NCI-H187 (cell line): ENCODE data around the gene CSNK1A1.
"Not testable (repeated sequence)": the region's sequence is repeated elsewhere in the genome, so short reads cannot be mapped to it uniquely, and the experiment has no call there.

Source experiments
- DNase-seq, 2 experiments: peaks; one replicate each; lab custom pipeline; 2025; lab: John Stamatoyannopoulos, UW

Gene CSNK1A1

DNA sequence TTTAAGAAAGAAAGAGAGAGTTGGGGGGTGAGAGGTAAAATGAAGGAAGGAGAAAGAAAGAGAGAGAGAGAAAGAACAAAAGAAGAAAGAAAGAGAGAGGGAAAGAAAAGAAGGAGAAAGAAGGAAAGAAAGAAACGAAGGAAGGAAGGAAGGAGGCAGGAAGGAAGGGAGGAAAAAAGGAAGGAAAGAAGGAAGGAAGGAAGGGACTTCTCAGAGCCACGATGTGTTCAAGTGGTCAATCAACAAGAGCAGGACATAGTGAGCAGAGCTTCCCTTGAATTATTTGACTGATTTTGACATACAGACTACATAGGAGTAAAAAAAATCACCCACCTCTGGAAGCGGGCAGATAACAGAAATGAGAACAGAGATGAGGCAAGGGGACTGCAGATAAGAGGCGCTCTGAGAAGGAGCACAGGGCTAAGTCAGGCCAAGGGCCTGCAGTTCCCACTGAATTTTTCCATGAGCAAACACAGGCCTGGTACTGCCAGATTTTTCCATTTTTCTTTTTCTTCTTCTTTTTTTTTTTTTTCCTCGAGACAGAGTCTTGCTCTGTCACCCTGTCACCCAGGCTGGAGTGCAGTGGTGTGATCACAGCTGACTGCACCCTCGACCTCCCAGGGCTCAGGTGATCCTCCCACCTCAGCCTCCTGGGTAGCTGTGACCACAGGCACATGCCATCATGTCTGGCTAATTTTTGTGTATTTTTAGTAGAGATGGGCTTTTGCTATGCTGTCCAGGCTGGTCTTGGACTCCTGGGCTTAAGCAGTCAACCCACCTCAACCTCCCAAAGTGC lies 94.4 kb downstream of the CSNK1A1 start:
- no peak for DNase-seq

DNA sequence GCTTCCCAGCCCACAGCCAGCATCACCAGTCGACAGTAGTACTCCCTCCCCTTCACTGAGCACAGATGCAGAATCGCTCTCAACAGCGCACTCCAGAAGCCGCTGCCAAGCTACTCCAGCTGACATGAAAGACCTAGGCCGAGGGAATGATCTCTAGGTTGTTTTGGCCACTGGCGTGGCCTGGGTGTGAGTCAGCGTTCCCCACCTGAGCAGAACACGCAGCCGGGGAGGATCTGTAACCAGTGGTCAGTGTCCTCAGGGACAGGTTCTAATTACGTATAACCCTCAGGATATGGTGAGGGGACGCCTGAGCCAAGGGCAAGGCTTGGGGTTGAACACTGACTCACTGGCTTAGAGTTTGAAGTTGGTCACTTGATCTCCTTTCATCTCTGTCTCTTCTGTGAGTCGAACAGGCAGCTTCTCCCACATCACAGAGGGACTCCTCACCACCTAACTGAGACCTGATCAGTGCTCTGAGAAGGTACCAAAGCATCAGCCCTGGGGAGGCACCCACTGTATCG lies 95.3 kb downstream of the CSNK1A1 start:
- DNase-seq, result no peak

DNA sequence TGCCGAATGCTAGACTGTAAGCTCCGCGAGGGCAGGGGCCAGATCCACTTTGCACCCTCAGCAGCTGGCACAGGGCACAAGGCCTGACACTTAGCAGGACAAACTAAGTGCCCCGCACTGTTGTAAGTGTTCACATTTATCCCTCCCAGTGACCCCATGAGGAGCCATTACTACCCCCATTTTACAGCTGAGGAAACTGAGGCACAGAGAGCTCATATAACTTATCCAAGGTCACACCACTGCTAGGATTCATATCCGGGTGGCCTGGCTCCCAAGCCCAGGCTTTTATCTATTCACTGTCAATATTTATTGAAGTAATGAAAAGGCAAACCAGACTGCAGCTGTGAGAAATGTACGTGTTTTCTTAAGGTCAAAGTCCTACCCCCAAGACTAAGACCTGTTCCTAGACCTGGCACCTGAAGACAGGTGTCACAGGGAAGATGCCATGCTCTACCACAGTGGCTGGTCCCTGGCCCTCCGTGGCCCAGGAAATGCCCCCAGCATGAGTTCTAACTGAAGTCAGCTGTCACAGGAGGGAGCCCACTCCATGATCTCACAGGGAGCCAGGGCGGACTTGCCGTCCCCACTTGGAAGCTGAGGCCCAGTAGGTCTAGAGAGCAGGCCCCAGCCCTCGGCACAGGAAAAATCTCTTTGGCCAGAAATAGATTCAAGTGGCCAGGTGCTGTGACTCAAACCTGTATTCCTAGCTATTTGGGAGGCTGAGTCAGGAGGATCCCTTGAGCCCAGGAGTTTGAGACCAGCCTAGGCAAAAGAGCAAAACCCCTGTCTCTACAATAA lies 97.4 kb downstream of the CSNK1A1 start:
- DNase-seq, result no peak

DNA sequence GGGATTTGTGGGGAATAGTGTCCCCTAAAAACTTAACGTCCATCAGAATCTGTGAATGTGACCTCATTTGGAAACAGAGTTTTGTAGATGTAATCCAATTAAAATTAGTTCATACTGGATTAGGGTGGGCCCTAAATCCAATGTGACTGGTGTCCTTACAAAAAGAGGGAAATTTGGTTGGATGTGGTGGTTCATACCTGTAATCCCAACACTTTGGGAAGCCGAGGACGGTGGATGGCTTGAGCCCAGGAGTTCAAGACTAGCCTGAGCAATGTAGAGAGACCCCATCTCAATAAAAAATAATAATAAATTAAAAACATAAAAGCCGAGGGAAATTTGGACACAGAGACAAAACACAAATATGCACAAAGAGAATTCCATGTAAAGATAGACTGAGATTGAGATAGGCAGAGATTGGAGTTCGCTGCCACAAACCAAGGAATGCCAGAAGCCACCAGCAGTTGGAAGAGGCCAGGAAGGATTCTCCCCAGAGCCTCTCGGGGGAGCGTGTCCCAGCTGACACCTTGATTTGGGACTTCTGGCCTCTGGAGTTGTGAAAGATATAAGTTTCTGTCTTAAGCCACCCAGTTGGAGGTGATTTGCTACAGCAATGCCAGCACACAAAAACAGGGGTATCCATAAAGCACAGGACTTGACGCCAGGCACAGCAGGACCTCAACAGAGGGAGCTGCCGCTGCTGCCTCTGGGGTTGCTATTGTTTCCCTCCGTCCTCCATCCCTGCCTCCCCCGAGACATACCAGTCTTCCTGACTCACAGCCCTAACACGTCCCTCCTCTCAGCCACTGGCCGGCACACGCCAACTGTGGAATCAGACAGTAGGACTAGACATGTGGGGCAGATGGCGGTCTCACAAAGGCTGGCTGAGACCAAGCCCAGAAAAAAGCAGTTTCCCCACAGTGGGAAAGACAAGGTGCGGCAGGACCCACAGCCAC lies 98.3 kb downstream of the CSNK1A1 start:
- DNase-seq, result no peak

DNA sequence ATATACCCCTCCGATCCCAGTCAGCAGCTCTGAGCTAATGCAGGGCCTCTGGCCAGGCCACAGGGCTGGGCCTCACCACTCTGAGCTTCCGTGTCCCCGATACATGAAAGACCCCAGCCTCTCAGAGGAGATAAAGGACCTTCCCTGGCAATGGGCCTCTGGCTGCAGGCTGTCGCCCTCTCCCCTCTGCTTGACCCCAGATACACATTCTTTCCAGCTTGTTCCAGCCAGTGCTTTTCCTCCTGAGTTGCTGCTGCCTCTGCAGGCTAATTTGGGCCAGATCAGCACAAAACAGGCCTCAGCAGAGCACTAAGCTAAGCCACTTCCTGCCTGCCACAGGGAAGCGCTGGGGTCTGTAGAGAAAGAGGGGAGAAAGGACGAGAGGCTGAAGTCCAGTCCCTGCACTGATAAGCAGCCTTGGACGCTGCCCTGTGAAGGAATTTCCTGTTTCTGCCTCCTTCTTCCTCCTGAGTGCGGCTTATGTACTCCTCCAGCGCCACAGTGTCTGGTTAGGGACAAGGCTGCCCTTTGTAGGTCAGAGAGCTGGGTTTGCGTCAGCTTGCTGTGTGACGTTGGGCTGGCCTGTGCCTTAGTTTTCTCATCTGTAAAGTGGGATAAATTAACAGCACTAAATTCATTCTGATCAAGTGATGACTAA lies 99.1 kb downstream of the CSNK1A1 start:
- no peak for DNase-seq

DNA sequence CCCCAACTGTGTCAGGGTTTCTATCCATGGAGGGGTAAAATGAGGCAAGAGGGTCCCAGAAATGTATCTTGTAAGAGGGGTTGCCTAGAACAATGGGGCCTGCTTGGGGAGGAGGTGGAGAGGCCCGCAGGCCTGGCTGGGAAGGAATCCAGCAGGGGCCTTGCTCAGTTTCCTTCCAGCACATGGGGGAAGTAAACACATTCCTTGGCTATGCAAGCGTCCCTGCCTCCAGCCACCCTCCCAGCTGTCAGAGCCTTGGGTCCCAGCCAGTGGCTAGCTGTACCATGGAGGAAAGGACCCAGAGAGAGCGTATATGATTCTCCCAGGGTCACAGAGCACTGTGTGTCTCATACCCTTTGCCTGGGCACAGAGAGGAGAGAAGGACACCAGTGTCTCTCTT lies 101.0 kb downstream of the CSNK1A1 start:
- no peak for DNase-seq

DNA sequence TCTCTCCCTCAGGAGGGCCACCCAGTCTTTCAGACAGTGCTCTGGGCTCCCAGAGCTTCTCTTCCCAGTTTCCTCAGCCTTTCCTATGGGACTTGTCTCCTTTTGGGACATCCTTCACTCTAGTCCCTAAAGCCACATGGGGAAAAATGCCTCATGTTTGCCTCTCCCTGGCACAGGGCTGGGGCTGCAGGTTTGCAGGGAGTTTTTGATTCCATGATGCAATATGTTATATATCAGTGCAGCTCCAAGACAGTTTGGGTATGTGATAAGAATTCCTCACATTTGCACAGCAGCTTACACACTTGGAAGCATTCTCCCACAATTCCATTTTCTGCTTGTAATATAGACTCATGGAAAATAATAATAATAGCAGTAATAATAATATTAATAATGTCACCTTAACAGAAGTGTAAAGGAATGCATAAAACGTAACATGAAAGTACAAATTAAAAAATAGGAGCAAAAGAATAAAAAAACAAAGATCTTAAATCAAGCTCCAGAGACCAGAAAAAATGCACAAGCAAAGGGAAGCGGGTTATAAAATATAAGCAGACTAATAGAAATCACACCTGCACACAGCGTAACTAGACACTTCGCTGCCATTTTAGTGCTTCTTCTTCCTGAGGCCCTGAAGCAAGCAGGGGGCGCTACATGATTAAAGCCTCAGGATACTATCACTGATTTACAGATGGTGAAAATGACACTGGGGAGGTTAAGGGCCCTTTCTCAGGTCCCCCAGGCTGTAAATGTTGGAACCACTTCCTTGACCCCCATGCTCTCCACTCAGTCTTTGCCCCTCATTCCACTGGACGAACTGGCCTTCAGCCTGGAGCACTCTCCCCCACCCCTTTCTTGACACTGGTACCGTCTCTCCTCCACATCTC lies 102.2 kb downstream of the CSNK1A1 start:
- no peak for DNase-seq

DNA sequence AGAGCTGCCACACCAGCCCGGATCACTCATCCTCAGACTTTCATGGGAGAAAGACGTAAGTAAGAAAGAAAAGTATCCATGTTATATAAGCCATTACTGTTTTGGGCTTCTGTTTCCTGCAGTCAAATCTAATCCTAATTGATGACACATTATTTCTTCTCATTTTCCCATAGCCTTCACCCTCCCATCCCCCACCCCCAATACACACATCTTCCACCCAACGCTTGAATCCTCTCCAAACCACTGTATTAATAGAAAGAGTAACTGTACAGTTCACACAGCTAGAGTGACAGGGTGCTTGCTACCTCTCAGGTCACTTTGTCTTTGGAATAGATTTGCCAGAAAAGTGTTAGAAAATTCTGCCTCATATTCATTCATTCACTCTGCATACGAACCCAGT lies 102.8 kb downstream of the CSNK1A1 start:
- no peak for DNase-seq

DNA sequence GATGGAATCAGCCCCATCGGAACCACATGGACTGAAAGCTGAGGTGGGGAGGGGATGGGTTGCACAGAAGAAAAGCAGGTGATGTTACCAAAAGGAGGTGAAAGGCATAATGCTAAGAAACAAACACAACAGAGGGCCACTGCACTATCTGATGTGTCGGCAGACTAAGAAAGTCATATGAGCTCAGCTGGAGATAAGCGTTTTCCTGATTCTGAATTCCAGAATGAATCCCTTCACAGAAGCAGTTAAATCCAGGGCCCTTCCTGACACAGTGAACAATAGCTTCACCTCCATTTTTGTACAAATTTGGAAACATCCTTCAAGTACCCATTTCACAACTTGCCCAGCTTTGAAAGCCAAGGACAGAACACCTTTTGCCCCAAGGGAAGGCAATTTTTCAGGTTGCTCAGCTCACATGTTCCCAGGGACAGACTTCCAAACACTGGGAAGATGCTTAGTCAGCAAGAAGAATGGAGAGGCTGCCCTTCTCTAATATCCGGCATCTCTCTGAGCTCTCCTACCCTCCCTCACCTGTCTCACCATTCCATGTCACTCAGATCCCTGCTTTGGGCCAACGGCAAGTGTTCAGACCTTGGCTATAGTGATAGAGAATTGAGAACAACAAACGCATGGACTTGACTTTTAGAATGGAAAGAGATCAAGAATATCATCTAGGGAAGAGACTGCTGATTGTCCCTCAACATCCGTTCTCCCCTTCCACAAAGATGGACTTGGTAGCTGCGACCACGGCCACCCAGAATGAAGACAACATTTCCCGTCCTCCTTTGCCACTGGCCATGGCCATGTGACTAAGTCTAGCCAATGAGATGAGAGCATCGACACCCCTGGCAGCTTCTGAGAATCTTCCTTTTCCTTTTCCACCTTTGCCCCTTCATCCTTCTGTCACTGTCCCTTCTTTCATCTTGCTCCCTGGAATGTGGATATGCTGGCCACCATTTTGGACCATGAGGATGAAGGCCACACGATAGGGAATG lies 103.6 kb downstream of the CSNK1A1 start:
- no peak for DNase-seq

DNA sequence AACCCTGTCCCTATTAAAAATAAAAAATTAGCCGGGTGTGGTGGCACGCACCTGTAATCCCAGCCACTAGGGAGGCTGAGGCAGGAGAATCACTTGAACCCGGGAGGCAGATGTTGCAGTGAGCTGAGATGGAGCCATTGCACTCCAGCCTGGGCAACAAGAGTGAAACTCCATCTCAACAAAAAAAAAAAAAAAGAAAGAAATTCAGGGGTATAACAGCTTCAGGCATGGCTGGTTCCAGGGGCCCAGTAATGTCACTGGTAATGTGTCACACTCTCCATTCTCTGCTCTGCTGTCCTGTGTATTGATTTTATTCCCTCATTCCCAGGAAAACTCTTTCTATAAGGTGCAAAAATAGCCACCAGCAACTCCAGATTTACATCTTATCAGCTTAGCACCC lies 104.4 kb downstream of the CSNK1A1 start:
- DNase-seq, result not testable (repeated sequence)

DNA sequence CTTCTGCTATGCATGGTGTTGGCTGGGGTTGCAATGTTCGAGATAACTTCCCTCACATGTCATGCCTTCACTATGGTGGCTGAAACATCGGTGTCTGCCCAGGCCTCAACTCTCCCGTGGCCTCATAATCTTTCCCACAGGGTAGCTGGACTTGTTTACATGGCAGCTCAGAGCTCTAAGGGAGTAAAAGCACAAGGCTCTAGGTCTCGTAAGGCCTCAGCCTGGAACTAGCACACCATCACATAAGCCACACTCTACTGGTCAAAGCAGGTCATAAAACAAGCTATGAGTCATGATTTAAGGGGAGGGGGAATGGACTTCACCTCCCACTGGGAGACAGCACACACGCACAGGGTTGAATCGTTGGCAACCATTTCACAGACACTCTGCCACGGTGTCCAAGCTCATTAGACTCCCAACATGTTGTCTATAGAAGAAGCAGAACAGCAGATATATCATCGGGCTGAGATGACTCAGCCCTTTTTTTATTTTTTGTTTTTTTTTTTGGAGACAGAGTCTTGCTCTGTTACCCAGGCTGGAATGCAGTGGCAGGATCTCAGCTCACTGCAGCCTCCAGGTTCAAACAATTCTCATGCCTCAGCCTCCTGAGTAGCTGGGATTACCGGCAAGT lies 105.4 kb downstream of the CSNK1A1 start:
- DNase-seq, result no peak

DNA sequence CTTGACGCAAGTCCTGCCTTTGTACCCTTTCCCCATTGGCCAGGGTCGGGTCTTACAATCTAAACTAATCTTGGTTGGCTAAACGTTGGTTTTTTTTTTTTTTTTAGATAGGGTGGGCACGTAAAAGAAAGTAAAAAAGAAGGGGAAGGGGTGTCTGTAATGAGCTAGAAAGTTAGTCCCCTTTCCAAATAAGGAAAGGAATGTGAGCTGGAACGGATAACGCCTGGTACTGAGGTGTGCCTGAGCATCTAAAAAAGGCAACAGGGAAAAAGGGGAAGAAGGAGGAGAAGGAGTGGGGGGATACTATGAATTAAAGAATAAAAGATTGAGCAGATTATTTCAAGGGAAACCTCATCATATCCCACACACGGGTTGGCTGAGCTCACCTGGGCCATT lies 105.9 kb downstream of the CSNK1A1 start:
- no peak for DNase-seq

DNA sequence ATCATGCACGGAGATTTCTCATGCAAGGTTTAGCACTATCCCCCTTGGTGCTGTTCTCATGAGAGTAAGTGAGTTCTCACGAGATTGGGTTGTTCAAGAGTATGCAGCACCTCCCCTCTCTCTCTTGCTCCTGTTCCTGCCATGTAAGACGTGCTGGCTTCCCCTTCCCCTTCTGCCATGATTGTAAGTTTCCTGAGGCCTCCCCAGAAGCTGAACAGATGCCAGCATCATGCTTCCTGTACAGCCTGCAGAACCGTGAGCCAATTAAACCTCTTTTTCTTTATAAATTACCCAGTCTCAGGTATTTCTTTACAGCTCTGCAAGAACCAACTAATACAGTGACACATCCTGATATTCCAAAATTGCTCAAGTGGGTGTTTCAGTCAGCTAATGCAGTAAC lies 106.8 kb downstream of the CSNK1A1 start:
- not testable (repeated sequence) for DNase-seq

DNA sequence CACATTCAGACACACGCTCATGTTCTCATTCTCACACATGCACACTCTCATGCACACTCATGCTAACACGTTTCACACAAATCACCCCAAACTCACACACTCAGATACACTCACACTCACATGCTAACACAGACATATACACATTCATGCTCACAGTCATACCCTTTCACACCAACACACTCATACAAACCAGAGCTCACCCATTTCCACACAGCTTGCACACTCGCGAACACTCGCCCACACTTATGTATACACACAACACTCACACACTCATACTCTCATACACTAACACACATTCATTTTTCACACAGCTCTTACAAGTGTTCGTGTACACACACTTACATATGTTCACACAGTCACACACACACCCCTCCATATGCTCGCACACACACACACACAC lies 108.0 kb downstream of the CSNK1A1 start:
- no peak for DNase-seq

DNA sequence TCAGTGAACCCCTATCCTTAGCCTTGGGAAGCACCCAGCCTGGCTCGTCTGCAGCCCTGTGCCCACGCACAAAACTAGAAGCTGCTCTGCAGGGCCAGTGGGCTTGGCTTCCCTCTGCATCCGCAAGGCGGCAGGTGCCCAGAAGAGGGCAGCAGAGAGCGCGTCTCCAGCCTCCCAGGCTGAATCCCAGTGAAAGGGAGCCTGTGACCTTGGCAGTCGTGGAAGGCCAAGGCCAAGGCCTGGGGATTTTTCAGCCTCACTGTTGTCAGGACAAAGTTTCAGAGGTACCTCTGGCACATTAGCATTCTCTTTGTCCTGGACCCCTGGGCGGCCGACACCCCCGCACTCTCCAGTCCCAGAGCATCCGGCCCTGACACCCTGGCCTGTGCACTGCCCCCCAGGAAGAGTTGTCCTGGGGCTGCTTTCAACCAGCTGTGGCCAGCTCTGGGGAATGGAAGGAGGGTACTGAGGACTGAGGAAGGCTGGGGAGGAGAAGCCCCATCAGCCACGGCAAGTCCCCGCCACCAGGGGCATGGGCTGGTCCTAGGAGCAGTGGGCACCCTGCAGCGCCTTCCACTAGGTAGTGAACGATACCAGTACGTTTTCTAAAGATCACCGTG lies 108.6 kb downstream of the CSNK1A1 start:
- DNase-seq, result peak in 1 of 2 experiments; percentile 23
